ENCODE data around the gene LRRC59.

DNA sequence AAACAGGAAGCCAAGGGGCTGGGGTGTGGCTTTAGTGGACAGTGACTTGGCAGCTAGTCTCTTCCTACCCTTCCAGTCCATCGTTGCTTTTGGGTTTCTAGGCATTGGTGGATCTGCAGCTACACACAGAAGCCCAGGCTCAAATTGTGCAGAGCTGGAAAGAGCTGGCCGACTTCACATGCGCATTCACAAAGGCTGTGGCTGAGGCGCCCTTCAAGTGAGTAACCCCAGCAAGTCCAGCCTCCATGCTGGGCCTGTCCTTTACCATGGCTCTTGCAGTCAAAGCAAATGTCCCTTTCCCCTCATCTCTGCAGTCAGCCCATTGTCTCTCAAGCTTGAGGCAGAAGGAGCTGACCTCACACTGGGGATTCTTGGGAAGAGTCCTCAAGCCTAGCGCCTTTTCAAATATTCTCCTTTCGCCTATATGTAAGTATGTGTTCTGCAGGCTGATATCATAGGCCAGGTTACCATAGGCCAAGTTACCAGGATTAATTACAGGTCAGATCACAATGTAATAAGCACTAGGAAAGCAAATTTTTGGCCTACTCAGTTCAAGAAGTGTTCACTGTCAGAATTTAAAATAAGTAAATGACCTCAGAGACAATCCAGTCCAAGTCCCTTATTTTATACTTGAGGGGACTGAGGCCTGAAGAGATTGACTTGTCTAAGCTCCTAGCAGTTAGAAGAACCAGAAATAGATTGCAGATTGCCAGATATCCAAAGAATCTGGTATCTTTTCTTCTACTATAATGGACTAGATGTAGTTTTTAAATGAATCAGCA is 17.8 kb downstream of the LRRC59 start:
- TF ChIP-seq CTCF (IDR thresholded peaks at IDR 0.05) (no peak), POLR2AphosphoS5 (IDR thresholded peaks at IDR 0.05) (no peak), POLR2A (IDR thresholded peaks at IDR 0.05) (no peak)

All from transverse colon (tissue), 4 donors.